Activated CD8-positive, alpha-beta T cell treated with anti-CD3 and anti-CD28 coated beads for 36 hours (primary cell): Measurements from ENCODE around the gene MPPED1. TPM values are rescaled to one million over a fixed set of nuclear protein-coding genes. Genes with fewer than 3 reads are reported as not detected.

ENCODE experiments used
- ATAC-seq: fragments of 200-7000 bp; cut with Tn5 transposase; one replicate; pipeline ENCODE4 v1.10.0; 2021; ENCODE audit warnings: mild to moderate bottlenecking, moderate library complexity
- CTCF ChIA-PET: fragments of 350-600 bp; sonication (Branson Sonifier 250); formaldehyde crosslinking; loops from one replicate; lab custom pipeline; 2021; ENCODE audit warnings: antibody characterized with exemption; lab: Charles Lee
- POLR2A ChIA-PET: fragments of 350-600 bp; sonication (Branson Sonifier 250); formaldehyde crosslinking; loops from one replicate; lab custom pipeline; 2021; ENCODE audit warnings: antibody characterized with exemption; lab: Charles Lee
- DNase-seq: peaks from one replicate; pipeline ENCODE4 v3.0.0-alpha.2; 2020
- H3K27ac Mint-ChIP-seq: one replicate; pipeline ENCODE4 v1.8.0; 2021; ENCODE audit warnings: mild to moderate bottlenecking, mixed read lengths
- H3K27me3 Mint-ChIP-seq: one replicate; pipeline ENCODE4 v1.8.0; 2021; ENCODE audit warnings: mixed read lengths
- H3K36me3 Mint-ChIP-seq: one replicate; pipeline ENCODE4 v1.8.0; 2021; ENCODE audit warnings: low read depth, mixed read lengths
- H3K4me1 Mint-ChIP-seq: one replicate; pipeline ENCODE4 v1.8.0; 2021; ENCODE audit warnings: low read depth, mixed read lengths
- H3K4me3 Mint-ChIP-seq: one replicate; pipeline ENCODE4 v1.8.0; 2021; ENCODE audit warnings: mild to moderate bottlenecking, moderate library complexity, mixed read lengths
- H3K9me3 Mint-ChIP-seq: one replicate; pipeline ENCODE4 v1.8.0; 2021; ENCODE audit warnings: mixed read lengths
- CTCF ChIP-seq: fragments of 200-600 bp; IDR thresholded peaks from one replicate; pipeline ENCODE4 v1.8.0; 2022; ENCODE audit warnings: antibody characterized with exemption, mild to moderate bottlenecking
- intact Hi-C: fragments of 100-400 bp; cut with micrococcal nuclease; formaldehyde crosslinking; loops from one replicate; pipeline ENCODE4 v1.10.0; 2022
- total RNA-seq, 2 experiments: library from RNA; stranded (reverse); gene quantifications; one replicate each; pipeline ENCODE4 v1.2.3, GENCODE V29; 2021

Gene MPPED1
- total RNA-seq, 2 experiments from 2014 or later, result not detected

- H3K27ac Mint-ChIP-seq, result no peak overlapping the region
- no peak overlapping the region for H3K4me3 Mint-ChIP-seq
- no peaks in the 10 kb centered on the region for H3K9me3 Mint-ChIP-seq
- ChIA-PET POLR2A (no interaction called here), CTCF (no interaction called here)
- DNase-seq (no peak), ATAC-seq (no peak)
- intact Hi-C loops, result no loop called here
- no peak for TF ChIP-seq CTCF
- no peaks in the 10 kb centered on the region for H3K36me3 Mint-ChIP-seq
- no peaks in the 10 kb centered on the region for H3K4me1 Mint-ChIP-seq
- no peaks in the 10 kb centered on the region for H3K27me3 Mint-ChIP-seq
These were observed 93.0 kb downstream of the MPPED1 start for GRCh38 chr22:43504666-43505261.

DNA sequence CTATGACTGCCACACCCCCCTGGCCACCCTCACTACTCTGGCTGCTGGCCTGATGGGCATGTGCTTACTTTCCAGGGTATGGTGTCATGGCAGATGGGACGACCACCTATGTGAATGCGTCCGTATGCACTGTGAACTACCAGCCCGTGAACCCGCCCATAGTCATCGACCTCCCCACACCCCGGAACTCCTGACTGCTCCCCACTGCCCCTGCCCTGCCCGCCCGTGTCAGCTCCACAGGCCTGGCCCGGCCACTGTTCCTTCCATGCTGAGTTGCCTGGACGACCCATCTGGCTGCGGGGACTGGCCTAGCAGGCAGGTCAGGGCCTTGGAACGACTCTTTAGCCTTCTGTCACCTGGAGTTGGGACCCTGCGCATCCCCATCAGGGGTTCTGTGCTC, 93.6 kb downstream of the MPPED1 start:
- no peak overlapping the region for H3K4me3 Mint-ChIP-seq
- no peak overlapping the region for H3K27ac Mint-ChIP-seq
- intact Hi-C loops, result no loop called here
- DNase-seq (no peak), ATAC-seq (no peak)
- no peaks in the 10 kb centered on the region for H3K36me3 Mint-ChIP-seq
- no peak for TF ChIP-seq CTCF
- no peaks in the 10 kb centered on the region for H3K4me1 Mint-ChIP-seq
- ChIA-PET CTCF (no interaction called here), POLR2A (no interaction called here)
- no peaks in the 10 kb centered on the region for H3K27me3 Mint-ChIP-seq
- H3K9me3 Mint-ChIP-seq, result no peaks in the 10 kb centered on the region

DNA sequence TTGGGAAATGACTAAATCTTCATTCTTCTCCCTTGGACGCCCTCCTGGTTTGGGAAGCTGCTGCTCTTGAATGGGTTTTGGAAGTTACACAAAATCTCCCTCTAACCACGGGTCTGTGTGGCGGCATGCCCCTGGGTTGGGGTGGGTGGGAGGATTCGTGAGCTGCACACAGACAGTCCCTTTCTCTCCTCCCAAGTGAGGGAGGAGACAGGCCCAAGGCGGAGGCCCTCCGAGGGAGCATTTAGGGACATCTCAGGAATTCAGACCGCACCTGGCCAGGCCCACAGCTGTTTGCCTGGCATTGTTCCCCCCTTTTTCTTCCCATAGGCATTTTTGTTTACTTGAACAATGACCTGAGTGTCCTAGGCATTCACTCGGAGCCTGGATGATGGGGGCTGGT, 94.1 kb downstream of the MPPED1 start:
- H3K27me3 Mint-ChIP-seq, result no peaks in the 10 kb centered on the region
- TF ChIP-seq CTCF, result no peak
- ChIA-PET CTCF (no interaction called here), POLR2A (no interaction called here)
- H3K36me3 Mint-ChIP-seq, result no peaks in the 10 kb centered on the region
- no peak overlapping the region for H3K27ac Mint-ChIP-seq
- intact Hi-C loops, result no loop called here
- H3K4me3 Mint-ChIP-seq, result no peak overlapping the region
- no peaks in the 10 kb centered on the region for H3K4me1 Mint-ChIP-seq
- ATAC-seq, result no peak
- no peaks in the 10 kb centered on the region for H3K9me3 Mint-ChIP-seq
- no peak for DNase-seq

DNA sequence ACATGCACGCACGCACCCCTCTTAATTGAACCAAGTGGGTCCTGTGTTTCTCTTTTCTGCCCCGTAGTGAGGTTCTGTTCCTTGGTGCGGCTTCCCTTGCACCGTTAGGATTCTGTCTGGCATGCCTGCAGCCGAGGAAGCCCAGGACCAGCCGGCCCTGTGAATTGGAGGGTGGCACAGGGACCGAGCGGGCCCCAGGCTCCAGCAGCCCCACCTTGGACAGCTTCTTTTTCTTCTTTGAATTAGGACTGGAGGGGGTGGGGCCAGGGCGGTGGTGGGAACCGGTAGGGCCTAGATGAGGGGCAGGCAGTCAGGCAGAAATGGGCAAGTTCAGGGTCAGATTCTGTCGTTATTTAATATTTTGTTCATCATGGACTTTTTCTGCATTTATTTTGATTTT, 94.7 kb downstream of the MPPED1 start:
- no peaks in the 10 kb centered on the region for H3K4me1 Mint-ChIP-seq
- no peaks in the 10 kb centered on the region for H3K27me3 Mint-ChIP-seq
- ATAC-seq (no peak), DNase-seq (no peak)
- no peak overlapping the region for H3K27ac Mint-ChIP-seq
- intact Hi-C loops, result no loop called here
- H3K36me3 Mint-ChIP-seq, result no peaks in the 10 kb centered on the region
- ChIA-PET POLR2A (no interaction called here), CTCF (no interaction called here)
- no peak overlapping the region for H3K4me3 Mint-ChIP-seq
- no peaks in the 10 kb centered on the region for H3K9me3 Mint-ChIP-seq
- TF ChIP-seq CTCF, result no peak

GRCh38 chr22:43507235-43507634, 95.4 kb downstream of the MPPED1 start:
- no peaks in the 10 kb centered on the region for H3K4me1 Mint-ChIP-seq
- no peaks in the 10 kb centered on the region for H3K9me3 Mint-ChIP-seq
- no peak overlapping the region for H3K4me3 Mint-ChIP-seq
- DNase-seq (no peak), ATAC-seq (no peak)
- H3K36me3 Mint-ChIP-seq, result no peaks in the 10 kb centered on the region
- H3K27ac Mint-ChIP-seq, result no peak overlapping the region
- no peaks in the 10 kb centered on the region for H3K27me3 Mint-ChIP-seq
- ChIA-PET POLR2A (no interaction called here), CTCF (no interaction called here)
- no peak for TF ChIP-seq CTCF
- intact Hi-C loops, result no loop called here
